Measurements from ENCODE around the gene UBL3.

UBL3 gene

GRCh38 chr13:29802621-29803020, 47.8 kb downstream of the UBL3 start:
- Histone ChIP-seq H3K36me3 (no peaks in the 10 kb centered on the region), H3K4me3 (no peak overlapping the region), H3K27ac (no peak overlapping the region), H3K27me3 (no peaks in the 10 kb centered on the region), H3K4me1 (peaks cover 0 to 17% (median 9%) of the 10 kb centered on the region in 4 donors), H3K9me3 (no peaks in the 10 kb centered on the region)
- DNase-seq: no peak
- intact Hi-C loops (cut with DNase I; ENCODE audit: low total_unique reads): no loop called here
- TF ChIP-seq, protein P1, sequence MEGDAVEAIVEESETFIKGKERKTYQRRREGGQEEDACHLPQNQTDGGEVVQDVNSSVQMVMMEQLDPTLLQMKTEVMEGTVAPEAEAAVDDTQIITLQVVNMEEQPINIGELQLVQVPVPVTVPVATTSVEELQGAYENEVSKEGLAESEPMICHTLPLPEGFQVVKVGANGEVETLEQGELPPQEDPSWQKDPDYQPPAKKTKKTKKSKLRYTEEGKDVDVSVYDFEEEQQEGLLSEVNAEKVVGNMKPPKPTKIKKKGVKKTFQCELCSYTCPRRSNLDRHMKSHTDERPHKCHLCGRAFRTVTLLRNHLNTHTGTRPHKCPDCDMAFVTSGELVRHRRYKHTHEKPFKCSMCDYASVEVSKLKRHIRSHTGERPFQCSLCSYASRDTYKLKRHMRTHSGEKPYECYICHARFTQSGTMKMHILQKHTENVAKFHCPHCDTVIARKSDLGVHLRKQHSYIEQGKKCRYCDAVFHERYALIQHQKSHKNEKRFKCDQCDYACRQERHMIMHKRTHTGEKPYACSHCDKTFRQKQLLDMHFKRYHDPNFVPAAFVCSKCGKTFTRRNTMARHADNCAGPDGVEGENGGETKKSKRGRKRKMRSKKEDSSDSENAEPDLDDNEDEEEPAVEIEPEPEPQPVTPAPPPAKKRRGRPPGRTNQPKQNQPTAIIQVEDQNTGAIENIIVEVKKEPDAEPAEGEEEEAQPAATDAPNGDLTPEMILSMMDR (IDR thresholded peaks at IDR 0.05): no peak

DNA sequence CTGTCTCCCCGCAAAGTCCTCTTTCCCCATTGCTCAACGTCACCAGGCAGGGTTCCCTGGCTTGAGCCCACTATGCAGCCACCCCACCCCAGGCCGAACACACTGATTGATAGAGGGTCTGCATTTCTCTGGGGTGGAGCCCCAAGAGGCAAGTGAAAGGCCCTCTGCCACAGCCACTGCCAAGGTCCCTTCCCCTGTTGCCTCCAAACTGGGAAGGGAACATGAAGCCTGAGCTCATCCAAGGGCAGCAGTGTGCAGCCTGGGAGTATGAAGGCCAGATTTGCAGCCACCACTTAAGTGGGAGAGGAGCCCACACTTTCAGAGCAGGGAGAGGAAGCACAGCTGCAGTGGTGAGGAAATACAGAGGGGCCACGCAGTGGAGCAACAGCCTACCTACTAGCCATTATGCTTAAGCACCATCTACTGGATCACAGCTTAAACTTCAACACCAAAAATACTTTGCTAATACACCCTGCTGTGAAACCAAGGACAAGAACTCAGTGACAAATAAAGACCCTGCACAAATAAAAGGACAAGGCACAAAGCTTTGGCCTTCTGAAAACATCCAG, 48.6 kb downstream of the UBL3 start:
- Histone ChIP-seq H3K36me3 (no peaks in the 10 kb centered on the region), H3K27me3 (no peaks in the 10 kb centered on the region), H3K9me3 (no peaks in the 10 kb centered on the region), H3K4me3 (no peak overlapping the region), H3K4me1 (peaks cover 0 to 15% (median 7%) of the 10 kb centered on the region in 4 donors), H3K27ac (no peak overlapping the region)
- no peak for DNase-seq
- intact Hi-C loops (cut with DNase I; ENCODE audit: low total_unique reads): no loop called here
- TF ChIP-seq, protein P1 (IDR thresholded peaks at IDR 0.05): no peak

DNA sequence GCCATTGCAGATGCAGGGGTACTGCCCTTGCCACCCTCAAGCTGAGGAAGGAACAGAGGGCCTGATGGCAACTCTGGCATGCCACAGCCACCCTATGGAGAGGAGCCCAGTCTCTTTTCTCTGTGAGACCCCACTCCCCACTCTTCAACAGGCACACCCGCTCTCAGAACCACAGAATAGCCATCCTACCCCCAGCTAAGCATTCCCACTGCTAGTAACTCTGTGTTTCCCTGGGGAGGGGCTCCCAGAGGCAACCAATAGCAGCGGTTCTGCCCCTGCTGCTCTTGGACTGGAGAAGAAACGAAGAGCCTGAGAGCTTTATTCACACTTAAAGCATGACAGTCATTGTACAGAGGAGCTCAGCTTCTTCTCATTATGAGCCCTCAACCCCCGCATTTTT, 49.3 kb downstream of the UBL3 start:
- Histone ChIP-seq H3K4me3 (no peak overlapping the region), H3K4me1 (peaks cover 0 to 10% (median 7%) of the 10 kb centered on the region in 4 donors), H3K27ac (no peak overlapping the region), H3K36me3 (no peaks in the 10 kb centered on the region), H3K27me3 (no peaks in the 10 kb centered on the region), H3K9me3 (no peaks in the 10 kb centered on the region)
- DNase-seq: no peak
- intact Hi-C loops (cut with DNase I; ENCODE audit: low total_unique reads): no loop called here
- TF ChIP-seq, protein P1 (IDR thresholded peaks at IDR 0.05): no peak

GRCh38 chr13:29800687-29801086, 49.7 kb downstream of the UBL3 start:
- DNase-seq: no peak
- intact Hi-C loops (cut with DNase I; ENCODE audit: low total_unique reads): no loop called here
- Histone ChIP-seq H3K4me3 (no peak overlapping the region), H3K36me3 (no peaks in the 10 kb centered on the region), H3K27me3 (no peaks in the 10 kb centered on the region), H3K4me1 (peaks cover 0 to 10% (median 6%) of the 10 kb centered on the region in 4 donors), H3K27ac (no peak overlapping the region), H3K9me3 (no peaks in the 10 kb centered on the region)
- TF ChIP-seq, protein P1 (IDR thresholded peaks at IDR 0.05): no peak

DNA sequence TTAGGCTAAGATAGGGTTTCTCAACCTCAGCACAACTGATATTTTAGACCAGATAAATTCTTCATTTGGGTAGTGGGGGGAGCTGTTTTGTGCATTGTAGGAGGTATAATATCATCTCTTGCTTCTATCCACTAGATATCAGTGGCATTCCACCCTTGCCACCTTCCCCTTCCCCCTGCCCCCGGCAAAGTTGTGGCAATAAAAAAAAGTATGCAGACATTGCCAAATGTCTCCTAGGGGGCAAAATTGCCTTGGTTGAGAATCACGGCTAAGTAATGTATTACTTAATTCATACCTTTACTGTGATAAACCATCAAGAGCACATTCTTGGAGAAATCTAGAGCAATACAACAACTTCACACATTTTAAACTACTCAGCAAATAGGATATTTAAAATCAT, 51.4 kb downstream of the UBL3 start:
- H3K9me3 ChIP-seq: no peaks in the 10 kb centered on the region
- peaks cover 0 to 14% (median 6%) of the 10 kb centered on the region in 4 donors for H3K4me1 ChIP-seq
- TF ChIP-seq, protein P1 (IDR thresholded peaks at IDR 0.05): no peak
- no peak for DNase-seq
- no peaks in the 10 kb centered on the region for H3K36me3 ChIP-seq
- H3K27ac ChIP-seq: no peak overlapping the region
- H3K27me3 ChIP-seq: no peaks in the 10 kb centered on the region
- intact Hi-C loops (cut with DNase I; ENCODE audit: low total_unique reads): no loop called here
- H3K4me3 ChIP-seq: no peak overlapping the region
